Measurements from ENCODE around the gene CCDC177.

CCDC177 gene

DNA sequence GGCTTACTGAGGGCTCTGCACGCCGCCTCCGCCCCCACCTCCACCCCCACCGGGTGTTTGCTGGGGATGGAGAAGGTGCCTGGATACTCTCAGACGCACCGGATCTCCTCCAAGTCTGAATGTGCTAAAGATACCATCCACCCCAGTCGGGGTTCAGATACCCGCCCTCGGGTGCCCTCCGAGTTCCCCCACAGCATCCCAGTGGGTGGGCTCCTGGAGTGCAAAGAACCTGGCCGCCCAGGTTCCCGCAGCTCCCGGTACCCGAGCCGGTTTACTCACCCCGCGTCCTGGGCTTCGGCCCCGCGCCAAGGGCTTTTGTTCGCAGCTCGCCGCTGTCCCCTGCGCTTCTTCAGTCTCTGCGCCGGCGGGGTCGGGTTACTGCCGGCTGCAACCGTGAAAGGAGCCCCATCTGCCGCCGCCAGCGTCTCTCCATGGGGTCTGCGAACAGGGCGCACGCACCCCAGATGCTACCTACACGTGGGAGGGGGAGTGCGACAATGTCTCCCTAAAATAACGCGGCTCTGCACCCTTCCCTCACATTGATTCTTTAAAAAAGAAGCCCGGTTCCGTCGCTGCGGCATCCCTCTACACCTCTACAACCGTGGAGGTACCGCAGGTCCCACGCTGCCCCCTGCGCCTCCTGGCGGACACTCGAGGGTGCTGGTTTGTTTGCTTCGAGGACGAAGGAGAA is at the start of gene CCDC177:
CCDC177 (minus strand) TSS at position 609 of the 691 bp plus-strand sequence. CDS start 1,249 bp downstream, outside the sequence.
- peak; percentile 36 to 47 for DNase-seq (ENCODE audit: low read depth in 2 of 2)

- DNase-seq (ENCODE audit: low read depth in 2 of 2), result no peak
Observed at GRCh38 chr14:69624136-69624535, 49.5 kb upstream of the CCDC177 start.

- DNase-seq (ENCODE audit: low read depth in 2 of 2), result no peak
Observed at GRCh38 chr14:69620981-69621380, 46.3 kb upstream of the CCDC177 start.

- no peak for DNase-seq (ENCODE audit: low read depth in 2 of 2)
Observed at GRCh38 chr14:69620211-69620611, 45.5 kb upstream of the CCDC177 start.

DNA sequence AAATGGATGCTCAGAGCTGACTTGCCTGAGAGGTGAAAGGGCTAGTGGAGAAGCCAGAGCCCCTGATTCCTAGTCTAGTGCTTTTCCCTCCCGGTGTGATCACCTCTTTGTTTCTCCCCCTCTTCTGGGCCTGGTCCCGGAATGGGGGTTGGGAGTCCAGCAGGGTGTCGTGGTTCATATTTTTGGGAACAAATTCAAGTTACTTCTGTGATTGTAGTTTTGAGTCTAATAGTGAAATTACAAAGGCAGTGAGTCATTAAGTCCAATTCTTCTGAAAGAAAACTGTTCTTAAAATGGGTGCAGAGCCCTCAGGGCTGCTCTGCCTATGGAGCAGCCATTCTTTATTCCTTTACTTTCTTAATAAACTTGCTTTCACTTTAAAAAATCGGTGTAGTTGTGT is 44.3 kb upstream of the CCDC177 start:
- no peak for DNase-seq (ENCODE audit: low read depth in 2 of 2)

DNA sequence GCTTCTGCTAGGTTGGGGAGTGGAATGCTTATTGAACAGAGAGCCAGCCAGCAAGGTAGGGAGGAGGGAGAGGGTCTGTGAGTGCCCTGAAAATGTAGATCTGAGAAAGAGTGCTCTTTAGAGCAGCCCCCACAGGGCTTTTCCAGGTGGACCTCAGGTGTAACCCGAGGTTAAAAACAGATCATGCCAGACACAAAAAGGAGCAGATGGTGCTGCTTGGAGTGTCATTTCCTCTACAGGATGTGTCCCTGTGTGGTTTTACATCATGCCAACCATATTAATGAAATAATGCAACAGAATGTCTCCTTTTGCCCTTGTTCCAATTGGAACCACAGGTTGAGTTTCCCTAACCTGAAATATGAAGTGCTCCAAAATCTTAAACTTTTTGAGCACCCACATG is 43.1 kb upstream of the CCDC177 start:
- DNase-seq (ENCODE audit: low read depth in 2 of 2), result no peak

DNA sequence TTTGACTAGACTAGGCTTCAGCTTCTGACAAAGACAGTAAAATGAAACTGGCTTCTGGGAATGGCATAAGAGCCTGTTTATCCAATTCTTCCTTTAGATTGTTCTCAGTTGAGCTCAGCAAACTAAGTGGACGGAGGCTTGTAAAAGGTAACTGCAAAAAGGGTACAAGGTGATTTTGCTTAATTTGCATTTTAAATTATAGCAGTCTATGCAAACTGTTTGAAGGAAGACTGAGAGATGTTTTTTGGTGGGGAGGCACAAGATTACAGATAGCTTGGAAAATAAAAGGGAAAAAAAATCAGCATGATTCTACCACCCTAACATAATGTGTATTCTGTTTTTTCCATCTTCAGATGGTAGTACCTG is 41.7 kb upstream of the CCDC177 start:
- DNase-seq (ENCODE audit: low read depth in 2 of 2), result no peak

GRCh38 chr14:69615496-69616407 is 41.1 kb upstream of the CCDC177 start:
- DNase-seq (ENCODE audit: low read depth in 2 of 2), result no peak

- DNase-seq (ENCODE audit: low read depth in 2 of 2), result no peak
Observed at GRCh38 chr14:69615121-69615495, 40.4 kb upstream of the CCDC177 start.

DNA sequence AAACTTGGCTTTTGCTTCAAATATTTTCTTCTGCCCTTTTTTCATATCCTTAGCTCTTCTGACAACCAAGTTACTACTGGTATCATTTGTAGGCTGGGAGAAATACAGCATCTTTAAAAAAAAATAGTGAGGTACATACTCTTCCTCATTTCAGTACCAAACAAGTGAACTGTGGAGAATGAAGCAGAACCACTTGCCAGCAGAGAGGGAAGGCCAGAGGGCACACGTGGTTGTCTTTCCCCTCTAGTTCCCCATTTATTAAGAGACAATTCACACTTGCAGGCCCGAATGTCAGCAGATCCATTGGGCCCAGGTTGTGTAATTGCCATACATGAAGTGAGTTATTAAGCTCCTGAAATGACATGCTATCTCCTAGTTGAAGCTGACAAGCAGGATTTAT is 39.9 kb upstream of the CCDC177 start:
- DNase-seq (ENCODE audit: low read depth in 2 of 2), result no peak

DNA sequence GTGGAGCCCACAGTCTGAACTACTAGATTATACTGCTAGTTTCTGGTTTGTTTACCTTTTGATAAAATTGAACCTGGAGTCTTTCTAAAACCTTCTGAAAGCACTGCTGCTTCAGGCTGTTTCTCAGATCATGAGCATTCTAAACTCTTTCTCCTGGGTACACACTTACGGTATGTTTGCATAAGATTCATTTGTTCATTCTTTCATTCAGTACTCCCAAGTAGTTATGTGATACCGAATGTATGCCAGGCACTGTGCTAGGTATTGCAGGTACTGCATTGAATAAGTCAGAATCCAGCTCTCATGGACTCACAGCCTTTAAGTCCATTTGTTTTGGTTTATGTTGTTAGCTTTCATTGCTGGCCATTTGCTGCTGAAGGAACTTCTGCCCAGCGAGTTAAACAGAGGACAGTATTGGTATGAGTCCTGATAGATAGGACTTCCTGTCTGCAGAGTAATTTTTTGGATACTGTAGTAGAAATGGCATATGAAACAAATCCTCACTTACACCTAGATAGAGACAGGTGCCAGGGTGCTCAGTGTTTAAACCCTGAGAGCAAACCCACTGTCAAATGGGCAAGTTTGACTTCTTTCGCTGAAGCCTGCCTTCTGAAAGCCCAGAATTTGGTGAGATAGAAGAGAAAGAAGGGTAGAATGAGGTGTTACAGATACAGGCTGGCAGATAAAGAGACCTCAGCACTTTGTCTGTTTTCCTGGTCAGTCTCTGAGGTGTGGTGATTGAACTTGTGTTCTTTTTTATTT is 38.8 kb upstream of the CCDC177 start:
- DNase-seq (ENCODE audit: low read depth in 2 of 2), result no peak

- no peak for DNase-seq (ENCODE audit: low read depth in 2 of 2)
Observed at GRCh38 chr14:69612783-69613130, 38.1 kb upstream of the CCDC177 start.

- no peak for DNase-seq (ENCODE audit: low read depth in 2 of 2)
Observed at GRCh38 chr14:69612014-69612782, 37.5 kb upstream of the CCDC177 start.

DNA sequence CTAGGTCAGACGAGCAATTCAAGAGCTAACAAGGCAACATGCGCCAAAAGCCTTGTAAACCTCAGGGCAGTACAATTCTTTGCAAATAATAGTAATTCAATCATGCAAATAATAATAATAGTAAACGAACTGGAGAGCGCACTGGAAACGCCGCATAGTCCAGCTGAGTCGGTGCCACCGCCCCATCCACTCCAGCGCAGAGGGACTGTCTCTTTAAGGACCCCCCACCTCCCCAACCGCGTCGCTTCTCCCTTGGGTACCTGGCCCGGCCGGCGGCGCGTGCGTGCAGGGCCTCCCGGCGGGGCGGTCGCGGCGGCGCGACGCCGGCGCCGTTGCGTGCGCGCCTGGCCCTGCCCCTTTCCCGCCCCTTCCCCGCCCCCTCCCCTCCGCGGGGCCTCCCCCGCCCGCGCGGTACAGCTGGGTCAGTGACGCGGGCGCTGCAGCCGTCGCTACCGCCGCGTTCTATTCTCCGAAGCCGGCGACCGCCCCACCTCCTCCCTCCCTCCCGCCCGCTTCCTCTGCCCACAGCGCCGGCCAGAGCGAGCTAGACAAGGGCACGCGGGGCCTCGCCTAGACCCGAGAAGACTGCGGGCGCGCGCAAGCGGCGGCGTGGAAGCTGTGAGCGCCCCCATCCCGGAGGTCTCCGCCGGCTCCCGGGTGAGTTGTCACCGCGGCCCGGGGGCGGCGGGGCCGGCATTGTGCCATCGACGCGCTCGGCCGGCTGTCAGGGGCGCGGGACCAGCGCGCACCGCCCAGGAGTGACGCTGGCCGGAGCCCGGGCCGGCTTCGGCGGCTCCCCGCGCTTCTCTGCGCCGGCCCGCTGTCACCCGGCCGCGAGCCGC is 36.7 kb upstream of the CCDC177 start, which contains the start of gene SUSD6:
SUSD6 (plus strand) TSS at position 425 of the 842 bp plus-strand sequence. CDS start 46,997 bp downstream, outside the sequence.
- peak; percentile 75 to 78 for DNase-seq (ENCODE audit: low read depth in 2 of 2)

DNA sequence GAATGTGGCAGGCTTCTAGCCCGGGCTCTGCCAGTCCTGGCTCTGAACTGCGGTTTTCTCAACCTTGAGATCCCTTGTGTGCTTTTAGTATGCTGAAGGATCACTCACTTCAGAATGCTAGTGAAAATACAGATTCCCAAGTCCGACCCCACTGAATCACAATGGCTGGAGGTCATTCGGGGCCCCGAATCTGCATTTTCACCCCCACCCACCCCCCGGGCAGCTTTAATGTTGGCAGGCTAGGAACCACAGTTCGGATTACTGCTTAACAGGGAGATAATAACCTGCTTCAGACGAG is 36.2 kb upstream of the CCDC177 start:
- no peak for DNase-seq (ENCODE audit: low read depth in 2 of 2)

- no peak for DNase-seq (ENCODE audit: low read depth in 2 of 2)
Observed at GRCh38 chr14:69610020-69610873, 35.6 kb upstream of the CCDC177 start.

GRCh38 chr14:69606258-69607184 is 31.9 kb upstream of the CCDC177 start:
- no peak for DNase-seq (ENCODE audit: low read depth in 2 of 2)

GRCh38 chr14:69605738-69606137 is 31.1 kb upstream of the CCDC177 start:
- no peak for DNase-seq (ENCODE audit: low read depth in 2 of 2)
